Left kidney (tissue), 8 donors: ENCODE results near the gene PLAAT2. TPM values are rescaled to one million over a fixed set of nuclear protein-coding genes. Genes with fewer than 3 reads are reported as not detected.
"Not testable (repeated sequence)": the region's sequence is repeated elsewhere in the genome, so short reads cannot be mapped to it uniquely, and the experiment has no call there.

Source experiments
- DNase-seq: peaks from one replicate; pipeline ENCODE4 v3.0.0-alpha.2; 2013
- long read RNA-seq, 8 donors: transcript quantifications; one replicate each; lab custom pipeline, GENCODE V29; 2026
- polyA plus RNA-seq: library from polyadenylated mRNA; unstranded; fragments of 120-200 nt; gene quantifications from one replicate; pipeline ENCODE4 v1.2.1, GENCODE V29; 2013; ENCODE audit not compliant: insufficient read length

The PLAAT2 gene
- polyA plus RNA-seq, result 0.88 TPM
- long read RNA-seq, donor 1, result 0 reads
- long read RNA-seq, donor 2, partial matches to known transcripts, result 0 of 1 reads
- long read RNA-seq, donor 2, other reads (novel, unspliced or antisense), result 0 of 1 reads
- long read RNA-seq, donor 3, partial matches to known transcripts, result 0 of 1 reads
- long read RNA-seq, donor 3, other reads (novel, unspliced or antisense), result 0 of 1 reads
- long read RNA-seq, donor 4, result 0 reads
- long read RNA-seq, donor 5, result 0 reads
- long read RNA-seq, donor 6, result 0 reads
- long read RNA-seq, donor 7, result 0 reads
- long read RNA-seq, donor 8, result 0 reads

- no peak for DNase-seq
Measured at GRCh38 chr11:63563201-63564055, at the start of gene PLAAT2. TSS of gene PLAAT2 (minus strand) at chr11:63563379. CDS start at chr11:63563324, 55 bp downstream.

GRCh38 chr11:63612181-63612580 is 49.0 kb upstream of the PLAAT2 start:
- DNase-seq, result no peak

- no peak for DNase-seq
Measured at GRCh38 chr11:63611395-63611747, 48.2 kb upstream of the PLAAT2 start.

- no peak for DNase-seq
Measured at GRCh38 chr11:63610604-63611394, 47.6 kb upstream of the PLAAT2 start.

- no peak for DNase-seq
Measured at GRCh38 chr11:63609971-63610580, 46.9 kb upstream of the PLAAT2 start.

GRCh38 chr11:63609536-63609935 is 46.4 kb upstream of the PLAAT2 start:
- DNase-seq, result no peak

- DNase-seq, result no peak
Measured at GRCh38 chr11:63608353-63609345, 45.5 kb upstream of the PLAAT2 start.

GRCh38 chr11:63603180-63603518 is 40.0 kb upstream of the PLAAT2 start:
- DNase-seq, result no peak

- not testable (repeated sequence) for DNase-seq
Measured at GRCh38 chr11:63602290-63603179, 39.4 kb upstream of the PLAAT2 start.

- DNase-seq, result no peak
Measured at GRCh38 chr11:63599211-63600122, 36.3 kb upstream of the PLAAT2 start.

GRCh38 chr11:63598556-63598955 is 35.4 kb upstream of the PLAAT2 start:
- no peak for DNase-seq

- no peak for DNase-seq
Measured at GRCh38 chr11:63595296-63595695, 32.1 kb upstream of the PLAAT2 start.

GRCh38 chr11:63592975-63593395 is 29.8 kb upstream of the PLAAT2 start:
- no peak for DNase-seq

- no peak for DNase-seq
Measured at GRCh38 chr11:63590024-63590788, 27.0 kb upstream of the PLAAT2 start.

GRCh38 chr11:63589000-63589399 is 25.8 kb upstream of the PLAAT2 start:
- DNase-seq, result no peak

GRCh38 chr11:63586451-63587166 is 23.4 kb upstream of the PLAAT2 start:
- no peak for DNase-seq

- no peak for DNase-seq
Measured at GRCh38 chr11:63583357-63583677, 20.1 kb upstream of the PLAAT2 start.
